HepG2 (cell line): ENCODE results near the gene TNFAIP2. TPM values are rescaled to one million over a fixed set of nuclear protein-coding genes. Genes with fewer than 3 reads are reported as not detected.
A peak's percentile ranks its signal among the peaks of the same experiment; 100 is the strongest.

ENCODE experiments used
- ATAC-seq: fragments of 200-7000 bp; cut with Tn5 transposase; 3 replicates; pipeline ENCODE4 v1.9.1; 2020; ENCODE audit warnings: mild to moderate bottlenecking, moderate library complexity
- Bru-seq: library from RNA; stranded (reverse); fragments of 400-500 nt; gene quantifications from one replicate; lab custom pipeline; 2021; lab: Mats Ljungman, UMichigan
- BruChase-seq, 2 experiments: library from RNA; stranded (reverse); fragments of 400-500 nt; gene quantifications; one replicate each; lab custom pipeline; 2021; lab: Mats Ljungman, UMichigan
- BruUV-seq: library from RNA; stranded (reverse); fragments of 400-500 nt; replicated peaks from 2 replicates; lab custom pipeline; 2021; lab: Mats Ljungman, UMichigan
- CTCF ChIA-PET: fragments of 300-600 bp; formaldehyde crosslinking; extraction: SDS; loops from one replicate; lab custom pipeline; 2021; ENCODE audit warnings: low total read pairs, inconsistent platforms, low intra/inter-chr PET ratio; lab: Yijun Ruan, JAX
- POLR2A ChIA-PET: fragments of 350-600 bp; sonication (Branson Sonifier 250); formaldehyde crosslinking; loops from one replicate; lab custom pipeline; 2020; ENCODE audit warnings: antibody characterized with exemption, inconsistent platforms; lab: Yijun Ruan, JAX
- DNase-seq: peaks from one replicate; pipeline ENCODE4 v3.0.0-alpha.2; 2015; ENCODE audit warnings: low spot score
- FAIRE-seq: peaks from 3 replicates; lab custom pipeline; 2011; peaks lifted over from hg19 to GRCh38; lab: Jason Lieb, UNC
- H2AFZ ChIP-seq: one replicate; pipeline ENCODE4 v1.6.1; 2011; ENCODE audit warnings: low read length, inconsistent platforms
- H3K27ac ChIP-seq: fragments of 300-600 bp; 3 replicates; pipeline ENCODE4 v1.8.0; 2011; ENCODE audit warnings: mixed run types, mild to moderate bottlenecking, mixed read lengths, low read length, inconsistent platforms; ENCODE audit not compliant: insufficient read depth; ENCODE audit errors: extremely low read length
- H3K27me3 ChIP-seq, 2 experiments: fragments of 200-600 bp in 1 of 2; 2 replicates in 1 of 2; 3 replicates in 1 of 2; pipeline versions ENCODE4 v1.6.0 to v1.8.0; 2011; ENCODE audit warnings: low read length in 2 of 2, mild to moderate bottlenecking in 2 of 2, moderate library complexity in 2 of 2, inconsistent platforms in 1 of 2; ENCODE audit not compliant: insufficient read depth in 2 of 2, control insufficient read depth in 1 of 2
- H3K36me3 ChIP-seq, 2 experiments: fragments of 200-600 bp in 1 of 2; replicated peaks in 1 of 2; 2 replicates in 1 of 2; 3 replicates in 1 of 2; pipeline versions ENCODE4 v1.5.1 to v1.8.0; 2011; ENCODE audit warnings: low read length in 2 of 2, inconsistent platforms in 1 of 2; ENCODE audit not compliant: insufficient read depth in 2 of 2, control insufficient read depth in 1 of 2
- H3K4me1 ChIP-seq: 2 replicates; pipeline ENCODE4 v1.5.1; 2012; ENCODE audit warnings: low read length, inconsistent platforms; ENCODE audit not compliant: insufficient read depth
- H3K4me2 ChIP-seq: 2 replicates; pipeline ENCODE4 v1.6.0; 2011; ENCODE audit warnings: low read depth, low read length, inconsistent platforms
- H3K4me3 ChIP-seq, 3 experiments: fragments of 200-600 bp in 1 of 3; sonication (generic), shearing (Covaris generic) in 1 of 3; replicated peaks in 1 of 3; 2 replicates each; pipeline ENCODE4 v1.5.1; 2011 to 2016; ENCODE audit warnings: low read length in 3 of 3, inconsistent platforms in 2 of 3, low read depth in 2 of 3, mild to moderate bottlenecking in 2 of 3, control low read depth in 1 of 3, mixed read lengths in 1 of 3; ENCODE audit not compliant: insufficient read depth in 1 of 3
- H3K79me2 ChIP-seq: one replicate; pipeline ENCODE4 v1.6.1; 2011; ENCODE audit warnings: low read length, inconsistent platforms; ENCODE audit not compliant: insufficient read depth
- H3K9ac ChIP-seq: 2 replicates; pipeline ENCODE4 v1.6.0; 2011; ENCODE audit warnings: mild to moderate bottlenecking, low read depth, low read length, inconsistent platforms; ENCODE audit not compliant: insufficient read depth
- H3K9me3 ChIP-seq: 2 replicates; pipeline ENCODE4 v1.5.1; 2012; ENCODE audit warnings: mild to moderate bottlenecking, low read length
- H4K20me1 ChIP-seq: 2 replicates; pipeline ENCODE4 v1.6.0; 2011; ENCODE audit warnings: inconsistent platforms, mild to moderate bottlenecking, low read length, moderate library complexity; ENCODE audit not compliant: insufficient read depth
- ARID2 ChIP-seq: sonication (generic); formaldehyde crosslinking; IDR thresholded peaks from 2 replicates; pipeline ENCODE4 v1.8.1; 2022; ENCODE audit warnings: mild to moderate bottlenecking, missing genetic modification reagents, borderline replicate concordance
- JUN ChIP-seq: sonication (generic); formaldehyde crosslinking; IDR thresholded peaks from 2 replicates; pipeline ENCODE4 v1.4.0; 2020; ENCODE audit warnings: mild to moderate bottlenecking, missing genetic modification reagents
- MAZ ChIP-seq, 2 experiments: sonication (generic) in 1 of 2; formaldehyde crosslinking in 1 of 2; IDR thresholded peaks; 2 replicates each; pipeline versions ENCODE4 v1.5.0 to v1.6.1; 2012 to 2020; ENCODE audit warnings: low read depth in 2 of 2, mild to moderate bottlenecking in 2 of 2, borderline replicate concordance in 1 of 2, improper control_type of control experiment in 1 of 2, low read length in 1 of 2, missing genetic modification reagents in 1 of 2, moderate library complexity in 1 of 2
- POLR2AphosphoS5 ChIP-seq: IDR thresholded peaks from 2 replicates; pipeline ENCODE4 v1.6.1; 2012; ENCODE audit warnings: low read depth, low read length
- SP2 ChIP-seq: sonication (generic); formaldehyde crosslinking; IDR thresholded peaks from 2 replicates; pipeline ENCODE4 v1.5.1; 2020; ENCODE audit warnings: mild to moderate bottlenecking, missing genetic modification reagents
- SRSF4 ChIP-seq: fragments of 200-400 bp; formaldehyde crosslinking; IDR thresholded peaks from one replicate; pipeline ENCODE4 v1.6.1; 2018; ENCODE audit warnings: mild to moderate bottlenecking, low read depth, low read length, moderate library complexity; ENCODE audit not compliant: poor library complexity, severe bottlenecking
- ZNF24 ChIP-seq: fragments of 450-650 bp; IDR thresholded peaks from 2 replicates; pipeline ENCODE4 v1.6.1; 2017; ENCODE audit warnings: antibody characterized with exemption, mild to moderate bottlenecking
- ZNF749 ChIP-seq: sonication (generic); formaldehyde crosslinking; IDR thresholded peaks from 2 replicates; pipeline ENCODE4 v1.8.0; 2022; ENCODE audit warnings: mild to moderate bottlenecking, missing genetic modification reagents, moderate library complexity, borderline replicate concordance
- WGBS: methylation state at CpG from one replicate; pipeline ENCODE4 v1.1.6; 2017; ENCODE audit warnings: low lambda C conversion rate; 5-methylcytosine and 5-hydroxymethylcytosine counted together
- in situ Hi-C: cut with HindIII; loops from 2 replicates; pipeline ENCODE4 v1.10.0; 2017; ENCODE audit warnings: low pct_unique_long_range_greater_than_20kb; ENCODE audit not compliant: extremely low pct_ligation_motif_present
- intact Hi-C: fragments of 100-400 bp; cut with micrococcal nuclease; formaldehyde crosslinking; loops from one replicate; pipeline ENCODE4 v1.10.0; 2022; ENCODE audit not compliant: unreplicated experiment
- long read RNA-seq, 2 experiments: library from RNA in 1 of 2; library from polyadenylated mRNA in 1 of 2; stranded (forward) in 1 of 2; unstranded in 1 of 2; transcript quantifications; one replicate each; pipeline ENCODE4 v2.0.0, GENCODE V29; 2019 to 2022
- polyA minus RNA-seq, 3 experiments: library from RNA; depleted of rRNA, polyadenylated mRNA; stranded (reverse); fragments of >200 nt; gene quantifications; 2 replicates each; pipeline ENCODE4 v1.2.3, GENCODE V29; 2011; ENCODE audit warnings: low replicate concordance in 1 of 3
- polyA plus RNA-seq, 8 experiments: library from polyadenylated mRNA; depleted of rRNA in 3 of 8; stranded (reverse) in 7 of 8; unstranded in 1 of 8; fragments of >200 nt; fragmentation: Illumina TruSeq in 4 of 8; extraction: Trizol in 4 of 8; gene quantifications; 2 replicates each; pipeline versions ENCODE4 v1.2.1 to v1.2.3, GENCODE V29; 2011 to 2016; ENCODE audit warnings: low read depth in 4 of 8, missing spikeins in 1 of 8, mixed read lengths in 1 of 8; ENCODE audit not compliant: insufficient read depth in 1 of 8
- total RNA-seq, 5 experiments: library from RNA; depleted of rRNA; stranded (reverse); fragments of >200 nt; fragmentation: Illumina TruSeq; extraction: Trizol; gene quantifications; 2 replicates each; pipeline ENCODE4 v1.2.3, GENCODE V29; 2016; ENCODE audit warnings: low read depth in 1 of 5
- TF ChIP-seq, protein P1 (sequence below): sonication (generic); formaldehyde crosslinking; IDR thresholded peaks from 2 replicates; pipeline ENCODE4 v1.4.0; 2020; ENCODE audit warnings: missing genetic modification reagents, borderline replicate concordance

The TNFAIP2 gene, protein sequence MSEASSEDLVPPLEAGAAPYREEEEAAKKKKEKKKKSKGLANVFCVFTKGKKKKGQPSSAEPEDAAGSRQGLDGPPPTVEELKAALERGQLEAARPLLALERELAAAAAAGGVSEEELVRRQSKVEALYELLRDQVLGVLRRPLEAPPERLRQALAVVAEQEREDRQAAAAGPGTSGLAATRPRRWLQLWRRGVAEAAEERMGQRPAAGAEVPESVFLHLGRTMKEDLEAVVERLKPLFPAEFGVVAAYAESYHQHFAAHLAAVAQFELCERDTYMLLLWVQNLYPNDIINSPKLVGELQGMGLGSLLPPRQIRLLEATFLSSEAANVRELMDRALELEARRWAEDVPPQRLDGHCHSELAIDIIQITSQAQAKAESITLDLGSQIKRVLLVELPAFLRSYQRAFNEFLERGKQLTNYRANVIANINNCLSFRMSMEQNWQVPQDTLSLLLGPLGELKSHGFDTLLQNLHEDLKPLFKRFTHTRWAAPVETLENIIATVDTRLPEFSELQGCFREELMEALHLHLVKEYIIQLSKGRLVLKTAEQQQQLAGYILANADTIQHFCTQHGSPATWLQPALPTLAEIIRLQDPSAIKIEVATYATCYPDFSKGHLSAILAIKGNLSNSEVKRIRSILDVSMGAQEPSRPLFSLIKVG
- total RNA-seq (2016; rRNA removed; fragmentation: Illumina TruSeq; extraction: Trizol) (0.45 and 0.46 TPM in 2 replicates), polyA plus RNA-seq (2011; rRNA removed) (0.91 and 1.5 TPM in 2 replicates), polyA minus RNA-seq (2011; rRNA and poly(A)+ RNA removed; ENCODE audit: low replicate concordance) (2.4 and 123 TPM in 2 replicates), Bru-seq, nascent RNA (percentile 21 among the genes with signal in this experiment), BruChase-seq, experiment 1, labeled RNA remaining after a 6-hour chase (percentile 31 among the genes with signal in this experiment), BruChase-seq, experiment 2, labeled RNA remaining after a 2-hour chase (percentile 20 among the genes with signal in this experiment)
- not detected in 2 replicates for total RNA-seq (2016; cell fraction: cytosol; rRNA removed; fragmentation: Illumina TruSeq; extraction: Trizol; ENCODE audit: low read depth)
- total RNA-seq (2016; cell fraction: insoluble cytoplasmic fraction; rRNA removed; fragmentation: Illumina TruSeq; extraction: Trizol): 0.45 and 0.67 TPM in 2 replicates
- 0.31 and 0.40 TPM in 2 replicates for total RNA-seq (2016; cell fraction: membrane; rRNA removed; fragmentation: Illumina TruSeq; extraction: Trizol)
- total RNA-seq (2016; cell fraction: nucleus; rRNA removed; fragmentation: Illumina TruSeq; extraction: Trizol): 0.34 and 0.94 TPM in 2 replicates
- 0.28 and 0.81 TPM in 2 replicates for polyA plus RNA-seq (2011; cell fraction: cytosol; rRNA removed)
- 7.5 and 18.0 TPM in 2 replicates for polyA plus RNA-seq (2011; cell fraction: nucleus; rRNA removed)
- 0.36 and 0.61 TPM in 2 replicates for polyA plus RNA-seq (2012)
- not detected in 2 replicates for polyA plus RNA-seq (2016; cell fraction: cytosol; fragmentation: Illumina TruSeq; extraction: Trizol; ENCODE audit: low read depth)
- polyA plus RNA-seq (2016; cell fraction: insoluble cytoplasmic fraction; fragmentation: Illumina TruSeq; extraction: Trizol; ENCODE audit: low read depth): 0.16 and 0.42 TPM in 2 replicates
- polyA plus RNA-seq (2016; cell fraction: membrane; fragmentation: Illumina TruSeq; extraction: Trizol; ENCODE audit: low read depth): 0.18 and 0.23 TPM in 2 replicates
- 0.83 and 1.8 TPM in 2 replicates for polyA plus RNA-seq (2016; cell fraction: nucleus; fragmentation: Illumina TruSeq; extraction: Trizol; ENCODE audit: insufficient read depth, low read depth)
- 0.79 and 1.2 TPM in 2 replicates for polyA minus RNA-seq (2011; cell fraction: cytosol; rRNA and poly(A)+ RNA removed)
- polyA minus RNA-seq (2011; cell fraction: nucleus; rRNA and poly(A)+ RNA removed): 1.5 and 2.1 TPM in 2 replicates
- long read RNA-seq, experiment 1: 0 reads
- long read RNA-seq, experiment 2, partial matches to known transcripts: 0 of 1 reads
- long read RNA-seq, experiment 2, other reads (novel, unspliced or antisense): 1 of 1 reads

DNA sequence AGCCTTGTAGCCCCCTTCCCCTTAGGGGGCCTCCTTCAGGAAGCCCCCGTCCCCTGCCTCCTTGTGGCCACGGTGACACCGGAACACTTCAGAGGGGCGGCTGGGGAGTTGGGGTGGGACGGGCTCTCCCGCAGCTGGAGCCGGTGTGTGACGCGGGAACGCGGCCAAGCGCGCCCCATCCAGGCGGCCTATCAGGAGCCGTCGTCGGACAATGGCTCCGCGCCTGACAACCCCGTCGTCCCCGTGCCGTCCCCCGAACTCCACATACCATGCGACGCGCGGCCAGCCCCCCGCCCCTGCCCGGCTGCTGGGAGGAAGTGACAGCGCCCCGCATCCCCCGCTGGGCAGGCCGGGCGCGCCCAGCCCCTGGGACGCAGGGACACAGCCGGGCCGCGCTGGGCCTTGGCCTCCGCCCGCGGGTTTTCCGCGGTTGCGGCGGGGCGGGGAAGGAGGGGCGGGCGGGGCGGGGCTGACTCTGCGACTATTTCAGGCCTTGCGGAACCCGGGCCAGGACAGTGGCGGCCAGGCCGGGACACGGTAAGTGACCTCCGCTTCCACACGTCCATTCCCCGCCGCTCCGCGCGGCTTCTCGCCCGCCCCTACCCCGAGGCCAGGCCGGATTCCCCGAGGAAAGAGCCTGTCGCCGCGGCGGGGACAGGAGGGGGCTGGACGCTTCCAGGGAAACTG is at the start of gene TNFAIP2:
Gene TNFAIP2 (plus strand): TSS at position 515 of the 687 bp plus-strand sequence. CDS start 2,997 bp downstream, outside the sequence.
- FAIRE-seq (no peak), DNase-seq (no peak), ATAC-seq (no peak)
- Histone ChIP-seq H3K27me3 (peaks cover 1 to 59% of the 10 kb centered on the region in 2 experiments; a peak in 4 of 5 replicates), H3K36me3 (no peaks in the 10 kb centered on the region), H4K20me1 (no peaks in the 10 kb centered on the region; the same call in 1 of the 2 replicates), H3K4me2 (peak within 1 kb of the TSS; percentile 62), H3K4me3 (peak within 1 kb of the TSS in 1 of 3 experiments; percentile 37; a peak in 1 of 6 replicates), H3K4me1 (peaks cover 52% of the 10 kb centered on the region), H3K79me2 (no peaks in the 10 kb centered on the region), H2AFZ (no peak within 1 kb of the TSS), H3K9ac (no peak within 1 kb of the TSS), H3K27ac (no peak within 1 kb of the TSS), H3K9me3 (no peaks in the 10 kb centered on the region)
- CTCF ChIA-PET: no interaction called here
- intact Hi-C loops: no loop called here
- POLR2A ChIA-PET: no interaction called here
- in situ Hi-C loops: no loop called here
- WGBS: 91% methylated on average over 53 of the region's 74 CpGs
- BruUV-seq: no TSS peak
- TF ChIP-seq, protein P1, sequence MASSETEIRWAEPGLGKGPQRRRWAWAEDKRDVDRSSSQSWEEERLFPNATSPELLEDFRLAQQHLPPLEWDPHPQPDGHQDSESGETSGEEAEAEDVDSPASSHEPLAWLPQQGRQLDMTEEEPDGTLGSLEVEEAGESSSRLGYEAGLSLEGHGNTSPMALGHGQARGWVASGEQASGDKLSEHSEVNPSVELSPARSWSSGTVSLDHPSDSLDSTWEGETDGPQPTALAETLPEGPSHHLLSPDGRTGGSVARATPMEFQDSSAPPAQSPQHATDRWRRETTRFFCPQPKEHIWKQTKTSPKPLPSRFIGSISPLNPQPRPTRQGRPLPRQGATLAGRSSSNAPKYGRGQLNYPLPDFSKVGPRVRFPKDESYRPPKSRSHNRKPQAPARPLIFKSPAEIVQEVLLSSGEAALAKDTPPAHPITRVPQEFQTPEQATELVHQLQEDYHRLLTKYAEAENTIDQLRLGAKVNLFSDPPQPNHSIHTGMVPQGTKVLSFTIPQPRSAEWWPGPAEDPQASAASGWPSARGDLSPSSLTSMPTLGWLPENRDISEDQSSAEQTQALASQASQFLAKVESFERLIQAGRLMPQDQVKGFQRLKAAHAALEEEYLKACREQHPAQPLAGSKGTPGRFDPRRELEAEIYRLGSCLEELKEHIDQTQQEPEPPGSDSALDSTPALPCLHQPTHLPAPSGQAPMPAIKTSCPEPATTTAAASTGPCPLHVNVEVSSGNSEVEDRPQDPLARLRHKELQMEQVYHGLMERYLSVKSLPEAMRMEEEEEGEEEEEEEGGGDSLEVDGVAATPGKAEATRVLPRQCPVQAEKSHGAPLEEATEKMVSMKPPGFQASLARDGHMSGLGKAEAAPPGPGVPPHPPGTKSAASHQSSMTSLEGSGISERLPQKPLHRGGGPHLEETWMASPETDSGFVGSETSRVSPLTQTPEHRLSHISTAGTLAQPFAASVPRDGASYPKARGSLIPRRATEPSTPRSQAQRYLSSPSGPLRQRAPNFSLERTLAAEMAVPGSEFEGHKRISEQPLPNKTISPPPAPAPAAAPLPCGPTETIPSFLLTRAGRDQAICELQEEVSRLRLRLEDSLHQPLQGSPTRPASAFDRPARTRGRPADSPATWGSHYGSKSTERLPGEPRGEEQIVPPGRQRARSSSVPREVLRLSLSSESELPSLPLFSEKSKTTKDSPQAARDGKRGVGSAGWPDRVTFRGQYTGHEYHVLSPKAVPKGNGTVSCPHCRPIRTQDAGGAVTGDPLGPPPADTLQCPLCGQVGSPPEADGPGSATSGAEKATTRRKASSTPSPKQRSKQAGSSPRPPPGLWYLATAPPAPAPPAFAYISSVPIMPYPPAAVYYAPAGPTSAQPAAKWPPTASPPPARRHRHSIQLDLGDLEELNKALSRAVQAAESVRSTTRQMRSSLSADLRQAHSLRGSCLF (CRISPR knock-in tag): no peak
- TF ChIP-seq ARID2 (CRISPR knock-in tag) (no peak), MAZ (IDR thresholded peaks at IDR 0.05; ENCODE audit: borderline replicate concordance, low read depth, low read length) (no peak), MAZ (CRISPR knock-in tag; IDR thresholded peaks at IDR 0.05; ENCODE audit: low read depth) (no peak), SP2 (CRISPR knock-in tag) (no peak), JUN (CRISPR knock-in tag) (no peak), ZNF24 (no peak), POLR2AphosphoS5 (no peak), SRSF4 (no peak), ZNF749 (CRISPR knock-in tag) (no peak)
